ENCODE results near the gene GSC.
"Not testable (repeated sequence)": the region's sequence is repeated elsewhere in the genome, so short reads cannot be mapped to it uniquely, and the experiment has no call there.

The GSC gene

DNA sequence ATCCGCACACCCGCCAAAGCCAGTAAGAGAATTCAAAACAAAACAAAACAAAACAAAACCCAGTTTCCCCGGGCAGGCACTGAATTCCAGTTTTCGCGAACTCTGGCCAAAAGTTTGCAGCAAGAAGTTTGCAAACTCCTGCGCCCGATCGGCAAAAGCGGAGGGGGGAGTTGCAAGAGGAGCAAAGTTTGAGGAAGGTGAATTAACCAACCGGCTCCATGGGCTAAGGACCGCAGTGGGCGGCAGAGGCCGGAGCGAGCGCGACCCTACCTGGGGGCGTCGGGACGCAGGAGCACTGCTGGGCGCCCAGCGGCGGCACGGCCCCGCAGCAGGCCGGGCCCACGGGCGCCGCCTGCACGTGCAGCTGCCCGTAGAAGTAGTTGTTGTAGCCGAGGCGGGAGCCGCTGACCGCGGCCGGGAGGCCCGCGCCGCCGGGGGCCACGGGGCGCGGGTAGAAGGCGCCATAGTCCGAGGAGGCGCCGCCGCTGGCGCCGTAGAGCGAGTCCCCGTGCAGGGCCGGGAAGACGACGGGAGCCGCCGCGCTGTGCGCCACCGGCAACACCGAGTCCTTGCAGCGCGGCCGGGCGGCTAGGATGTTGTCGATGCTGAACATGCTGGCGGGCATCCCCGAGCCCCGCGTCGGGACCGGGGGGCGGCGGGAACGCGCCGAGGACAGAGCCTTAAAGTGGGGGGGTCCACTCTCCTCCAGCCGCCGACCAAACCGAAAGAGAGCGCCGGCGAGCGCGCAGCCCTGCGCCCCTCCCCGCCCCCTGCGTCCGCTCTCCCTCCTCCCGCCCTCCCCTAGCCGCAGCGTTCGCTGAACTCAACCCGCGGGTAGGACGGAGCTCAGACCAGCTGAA is at the start of gene GSC:
TSS of gene GSC (minus strand) at position 723 of the 860 bp plus-strand sequence. CDS start at position 625, 98 bp downstream.
- DNase-seq, result peak; percentile 14

GRCh38 chr14:94819531-94819930 is 49.6 kb upstream of the GSC start:
- DNase-seq, result no peak

DNA sequence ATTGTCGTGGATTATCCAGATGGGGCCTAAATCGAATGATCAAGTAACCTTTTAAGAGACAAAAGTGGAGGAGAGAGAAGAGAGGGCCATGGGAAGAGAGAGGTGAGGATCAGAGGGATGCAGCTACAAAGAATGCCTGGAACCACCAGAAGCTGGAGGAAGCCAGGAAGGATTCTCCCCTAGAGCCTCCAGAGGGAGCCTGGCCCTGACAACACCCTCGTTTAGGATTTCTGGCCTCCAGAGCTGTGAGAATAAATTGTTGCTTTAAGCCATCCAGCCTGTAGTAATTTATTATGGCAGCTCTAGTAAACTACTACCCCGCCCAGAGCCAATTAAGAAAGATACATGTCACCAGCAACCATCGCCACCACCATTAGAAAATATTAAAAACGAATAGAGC is 46.2 kb upstream of the GSC start:
- no peak for DNase-seq

GRCh38 chr14:94805680-94806288 is 35.9 kb upstream of the GSC start:
- DNase-seq, result no peak

DNA sequence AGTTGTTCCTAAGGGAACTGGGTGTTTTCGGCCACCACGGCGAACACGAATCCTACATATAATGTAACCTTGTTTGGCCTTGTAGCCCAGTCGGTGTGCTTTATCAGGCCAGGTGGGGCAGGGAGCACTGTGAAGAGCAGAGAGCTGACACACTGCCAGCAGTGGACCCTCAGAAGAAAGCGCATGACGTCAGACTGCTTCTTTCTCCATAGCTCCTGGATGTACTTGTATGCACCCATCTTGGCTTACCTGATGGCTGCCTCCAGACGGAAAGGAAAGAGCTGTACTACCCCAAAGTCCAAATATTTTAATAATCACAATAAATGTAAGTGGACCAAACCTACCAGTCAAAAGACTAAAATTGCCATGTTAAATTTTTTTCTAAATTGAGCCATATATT is 31.3 kb upstream of the GSC start:
- DNase-seq, result no peak

- not testable (repeated sequence) for DNase-seq
Measured at GRCh38 chr14:94800764-94801163, 30.9 kb upstream of the GSC start.

- DNase-seq, result no peak
Measured at GRCh38 chr14:94797887-94798286, 28.0 kb upstream of the GSC start.

GRCh38 chr14:94796278-94796677 is 26.4 kb upstream of the GSC start:
- no peak for DNase-seq

- no peak for DNase-seq
Measured at GRCh38 chr14:94795372-94795771, 25.5 kb upstream of the GSC start.

- no peak for DNase-seq
Measured at GRCh38 chr14:94793901-94794300, 24.0 kb upstream of the GSC start.

DNA sequence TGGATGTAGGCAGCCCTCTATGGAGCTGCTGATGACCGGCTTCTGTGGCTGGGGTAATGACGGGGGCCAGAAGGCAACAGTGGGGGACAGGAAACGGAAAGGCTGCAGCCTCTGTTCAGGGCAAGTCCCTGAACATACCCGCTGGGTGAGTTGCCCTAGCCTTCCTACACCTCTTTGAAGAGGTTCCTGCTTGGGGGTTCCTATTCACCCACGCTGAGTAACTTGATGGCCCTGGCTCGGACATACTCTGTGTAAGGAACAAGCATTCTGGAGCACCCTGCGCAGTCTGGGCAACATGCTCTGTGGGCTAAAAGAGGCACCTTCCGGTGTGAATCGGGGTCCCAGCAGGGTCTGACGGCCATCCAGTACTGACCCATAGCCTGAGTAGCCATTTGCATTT is 17.7 kb upstream of the GSC start:
- DNase-seq, result no peak

DNA sequence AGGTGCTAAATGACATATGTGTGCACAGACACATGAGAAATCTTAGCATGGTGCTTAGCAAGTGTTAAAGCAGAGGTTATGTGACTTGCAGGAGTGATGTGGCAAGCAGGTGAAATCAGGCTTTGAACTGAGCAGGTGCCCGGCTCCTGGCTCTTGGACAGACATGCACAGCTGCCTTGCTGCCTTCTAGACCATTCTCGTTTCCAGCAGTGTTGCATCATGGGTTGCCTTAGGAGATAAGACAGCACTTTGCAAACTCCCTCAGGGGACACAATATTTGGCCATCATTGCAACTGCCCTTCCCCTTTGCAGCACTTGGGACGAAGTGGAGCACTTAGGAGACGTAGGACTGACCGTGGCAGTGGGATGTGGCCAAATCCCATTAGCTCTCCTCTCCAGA is 17.2 kb upstream of the GSC start:
- DNase-seq, result no peak

DNA sequence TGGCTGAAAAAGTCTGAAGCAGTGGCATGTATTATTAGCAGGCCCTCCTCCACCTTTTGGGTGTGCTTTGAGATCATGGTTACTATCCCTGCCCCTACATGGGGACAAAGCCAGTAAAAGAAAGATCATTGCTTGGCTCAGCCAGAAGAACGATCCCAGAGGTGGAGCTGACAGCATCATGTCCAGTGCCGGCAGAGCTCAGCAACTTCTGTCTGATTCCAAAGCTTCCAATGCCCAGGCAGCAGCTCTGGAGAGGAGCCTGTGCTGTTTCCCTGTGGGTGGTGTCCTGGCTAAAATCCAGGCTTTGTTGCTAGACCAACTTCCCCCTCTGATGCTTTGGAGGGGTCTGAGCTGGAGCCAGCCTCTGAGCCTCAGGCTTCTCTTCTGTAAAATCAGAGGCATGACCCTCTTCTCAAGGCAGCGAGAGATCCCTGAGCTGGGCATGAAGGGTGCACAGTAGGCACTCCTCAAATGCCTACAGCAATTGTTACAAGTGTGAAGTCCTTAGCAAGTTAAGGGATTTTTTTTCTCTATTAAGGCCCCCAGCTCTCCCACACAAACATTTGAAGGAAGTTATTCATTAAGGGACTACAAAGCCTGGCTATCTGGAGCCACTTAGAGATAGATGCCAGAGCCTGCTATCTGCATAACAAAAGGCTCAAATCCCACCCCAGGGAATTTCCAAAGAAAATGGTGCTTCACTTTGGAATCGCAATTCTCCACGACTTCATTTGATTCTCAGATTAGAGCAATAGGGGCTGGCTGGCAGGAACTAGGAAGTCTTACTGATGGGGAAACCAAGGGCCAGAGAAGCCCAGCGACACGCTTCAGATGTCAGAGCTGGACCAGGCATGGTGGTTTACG is 10.9 kb upstream of the GSC start:
- no peak for DNase-seq

GRCh38 chr14:94779713-94780112 is 9.8 kb upstream of the GSC start:
- DNase-seq, result no peak

DNA sequence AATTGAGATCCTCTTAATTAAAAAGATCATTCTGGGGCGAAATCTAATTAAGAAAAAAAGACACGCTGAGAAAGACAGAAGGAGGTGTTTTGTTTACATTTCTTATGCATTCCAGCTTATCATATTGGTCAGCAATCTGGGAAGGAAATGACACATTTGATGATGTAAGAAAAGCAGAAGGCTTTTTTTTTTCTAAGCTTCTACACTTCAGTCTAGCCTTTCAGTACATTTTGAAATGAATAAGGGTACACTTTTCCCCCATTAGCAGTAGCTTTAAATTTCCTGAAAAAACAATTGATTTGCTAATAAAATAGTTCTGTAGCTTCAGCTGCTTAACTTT is 5.9 kb upstream of the GSC start:
- no peak for DNase-seq

DNA sequence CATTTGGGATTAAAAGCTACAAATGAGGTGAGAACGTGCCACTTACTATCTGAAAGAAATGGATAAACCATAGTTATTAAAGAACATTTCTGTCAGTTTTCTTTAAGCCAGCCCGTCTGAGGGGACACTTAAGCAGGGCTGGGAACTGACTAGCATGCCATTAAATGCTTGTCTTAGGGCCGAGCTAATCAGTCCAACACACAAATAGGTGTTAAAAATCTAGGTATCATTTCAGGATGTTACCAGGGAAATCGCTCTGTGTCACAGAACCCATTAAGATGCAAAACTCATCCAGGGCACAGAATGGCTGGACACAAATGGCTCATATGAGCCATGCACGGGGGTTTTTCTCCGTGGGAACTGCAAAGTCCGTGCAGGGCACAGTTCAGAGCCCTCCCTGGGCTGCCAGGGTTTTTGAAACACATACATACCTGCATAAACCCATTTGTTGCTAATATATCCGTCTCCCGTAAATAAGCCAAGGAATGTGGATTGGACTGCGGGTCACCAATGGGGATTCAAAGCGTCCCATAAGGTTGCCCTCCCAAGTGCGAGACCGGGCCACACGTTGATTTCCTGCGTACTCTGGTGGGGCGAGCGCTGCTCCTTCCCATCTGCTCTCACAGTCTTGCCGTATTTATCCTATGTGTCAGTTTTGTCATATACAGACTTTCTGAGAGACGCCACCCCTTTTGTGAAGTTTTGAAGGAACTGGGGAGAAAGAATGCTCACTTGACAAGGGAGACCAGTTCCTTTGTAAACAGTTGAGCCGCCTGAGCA is 5.4 kb upstream of the GSC start:
- DNase-seq, result no peak

GRCh38 chr14:94774344-94775090 is 4.6 kb upstream of the GSC start:
- no peak for DNase-seq

- no peak for DNase-seq
Measured at GRCh38 chr14:94773655-94774343, 3.9 kb upstream of the GSC start.

- DNase-seq, result no peak
Measured at GRCh38 chr14:94773061-94773648, 3.2 kb upstream of the GSC start.

DNA sequence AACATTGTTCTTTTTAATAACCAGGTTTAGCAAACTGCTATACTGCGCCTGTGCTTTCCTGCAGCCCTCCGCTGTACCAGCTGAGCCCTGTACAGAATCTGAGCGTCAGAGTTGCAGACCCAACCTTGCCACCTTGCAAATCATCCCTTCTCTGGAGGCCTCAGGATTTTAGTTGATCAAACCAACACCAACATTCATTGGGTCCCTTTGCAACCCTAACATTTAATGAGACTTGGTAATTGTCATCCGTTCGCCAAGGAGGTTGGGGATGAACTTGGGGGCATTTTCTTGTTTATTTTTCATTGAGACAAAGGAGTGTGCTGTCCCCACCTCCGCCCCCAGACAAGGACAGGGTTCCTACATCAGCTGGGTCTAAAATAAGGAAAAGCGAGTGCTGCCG is 2.6 kb upstream of the GSC start:
- no peak for DNase-seq

- DNase-seq, result no peak
Measured at GRCh38 chr14:94771906-94772490, 2.1 kb upstream of the GSC start.

All from stimulated activated CD4-positive, alpha-beta T cell treated with anti-CD3 and anti-CD28 coated beads, Interleukin-1b, Interleukin-23, amount 100 ng/mL, for 48 hours (primary cell).